Activated B cell treated with CpG ODN at 0.5 μM for 24 hours (primary cell): Measurements from ENCODE around the gene NDUFB7. TPM values are rescaled to one million over a fixed set of nuclear protein-coding genes. Genes with fewer than 3 reads are reported as not detected.
A peak's percentile ranks its signal among the peaks of the same experiment; 100 is the strongest.

Experiments
- ATAC-seq: fragments of 200-7000 bp; cut with Tn5 transposase; one replicate; pipeline ENCODE4 v1.10.0; 2021; ENCODE audit warnings: low read depth, mild to moderate bottlenecking, moderate library complexity
- CTCF ChIA-PET: fragments of 350-600 bp; sonication (Branson Sonifier 250); formaldehyde crosslinking; loops from one replicate; lab custom pipeline; 2021; ENCODE audit warnings: antibody characterized with exemption; lab: Charles Lee
- POLR2A ChIA-PET: fragments of 350-600 bp; sonication (Branson Sonifier 250); formaldehyde crosslinking; loops from one replicate; lab custom pipeline; 2021; ENCODE audit warnings: antibody characterized with exemption; lab: Charles Lee
- DNase-seq: peaks from one replicate; pipeline ENCODE4 v3.0.0; 2022
- H3K27ac Mint-ChIP-seq: one replicate; pipeline ENCODE4 v1.8.0; 2020; ENCODE audit warnings: mixed read lengths
- H3K27me3 Mint-ChIP-seq: one replicate; pipeline ENCODE4 v1.8.0; 2021; ENCODE audit warnings: mixed read lengths
- H3K36me3 Mint-ChIP-seq: one replicate; pipeline ENCODE4 v1.8.0; 2021; ENCODE audit warnings: low read depth, mixed read lengths
- H3K4me1 Mint-ChIP-seq: one replicate; pipeline ENCODE4 v1.8.0; 2021; ENCODE audit warnings: mixed read lengths
- H3K4me3 Mint-ChIP-seq: one replicate; pipeline ENCODE4 v1.8.0; 2020; ENCODE audit warnings: mild to moderate bottlenecking, mixed read lengths
- H3K9me3 Mint-ChIP-seq: one replicate; pipeline ENCODE4 v1.8.0; 2020; ENCODE audit warnings: mixed read lengths
- intact Hi-C: fragments of 100-400 bp; cut with micrococcal nuclease; formaldehyde crosslinking; loops from one replicate; pipeline ENCODE4 v1.15.1; 2024
- total RNA-seq: library from RNA; stranded (reverse); gene quantifications from 2 replicates; pipeline ENCODE4 v1.2.3, GENCODE V29; 2022
- TF ChIP-seq, protein P1 (sequence below): fragments of 200-600 bp; IDR thresholded peaks from one replicate; pipeline ENCODE4 v1.8.0; 2022; ENCODE audit warnings: antibody characterized with exemption, mild to moderate bottlenecking

Gene NDUFB7
- total RNA-seq, 1 donor from 2014 or later = 108 TPM

DNA sequence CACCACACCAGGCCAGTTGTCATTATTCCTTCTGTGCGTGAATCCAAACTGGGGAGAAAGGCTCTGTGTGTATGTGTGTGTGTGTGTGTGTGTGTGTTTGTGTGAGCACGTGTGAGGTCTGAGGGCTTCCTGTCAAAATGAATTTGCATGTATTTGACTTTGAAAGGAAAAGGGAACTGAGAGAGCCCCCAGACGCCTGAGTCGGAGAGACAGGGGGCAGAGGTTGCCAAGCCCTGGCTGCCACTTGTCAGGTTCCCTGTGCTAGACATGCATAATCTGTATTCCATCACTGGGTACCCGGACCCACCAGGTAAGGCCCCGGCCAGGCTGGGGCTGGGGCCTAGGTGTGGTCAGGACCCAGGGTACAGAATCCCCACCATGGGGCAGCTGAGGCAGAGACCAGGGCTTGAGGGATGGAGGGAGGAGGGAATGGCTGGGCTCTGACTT, 11.1 kb upstream of the NDUFB7 start, which contains the start of gene CLEC17A:
Gene CLEC17A, plus strand, starts transcription at position 191 of the 447 bp plus-strand sequence. Its CDS starts 77 bp downstream, at position 268.
- ChIA-PET POLR2A (interaction anchor here (1.3 to 5.6 kb wide), 5 partner anchors 8 to 107 kb away, joined by 6 to 50 read pairs (median 8); partner anchors contain the start of gene ZNF333), CTCF (interaction anchor here (1.0 to 2.1 kb wide), 3 partner anchors 8 to 103 kb away, joined by 3 to 5 read pairs (median 4); partner anchors contain the start of gene ADGRE3)
- no peaks in the 10 kb centered on the region for H3K9me3 Mint-ChIP-seq
- ATAC-seq (peak; percentile 58), DNase-seq (peak; percentile 69)
- H3K4me1 Mint-ChIP-seq = peaks cover 77% of the 10 kb centered on the region
- no peaks in the 10 kb centered on the region for H3K27me3 Mint-ChIP-seq
- intact Hi-C loops = loop anchor here (1.0 kb wide), 2 partner anchors 21 to 31 kb away; no protein-coding TSS in a partner anchor
- peaks cover 34% of the 10 kb centered on the region for H3K36me3 Mint-ChIP-seq
- H3K27ac Mint-ChIP-seq = peak within 1 kb of the TSS; percentile 94
- H3K4me3 Mint-ChIP-seq = peak within 1 kb of the TSS; percentile 97
- TF ChIP-seq, protein P1, sequence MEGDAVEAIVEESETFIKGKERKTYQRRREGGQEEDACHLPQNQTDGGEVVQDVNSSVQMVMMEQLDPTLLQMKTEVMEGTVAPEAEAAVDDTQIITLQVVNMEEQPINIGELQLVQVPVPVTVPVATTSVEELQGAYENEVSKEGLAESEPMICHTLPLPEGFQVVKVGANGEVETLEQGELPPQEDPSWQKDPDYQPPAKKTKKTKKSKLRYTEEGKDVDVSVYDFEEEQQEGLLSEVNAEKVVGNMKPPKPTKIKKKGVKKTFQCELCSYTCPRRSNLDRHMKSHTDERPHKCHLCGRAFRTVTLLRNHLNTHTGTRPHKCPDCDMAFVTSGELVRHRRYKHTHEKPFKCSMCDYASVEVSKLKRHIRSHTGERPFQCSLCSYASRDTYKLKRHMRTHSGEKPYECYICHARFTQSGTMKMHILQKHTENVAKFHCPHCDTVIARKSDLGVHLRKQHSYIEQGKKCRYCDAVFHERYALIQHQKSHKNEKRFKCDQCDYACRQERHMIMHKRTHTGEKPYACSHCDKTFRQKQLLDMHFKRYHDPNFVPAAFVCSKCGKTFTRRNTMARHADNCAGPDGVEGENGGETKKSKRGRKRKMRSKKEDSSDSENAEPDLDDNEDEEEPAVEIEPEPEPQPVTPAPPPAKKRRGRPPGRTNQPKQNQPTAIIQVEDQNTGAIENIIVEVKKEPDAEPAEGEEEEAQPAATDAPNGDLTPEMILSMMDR = no peak

DNA sequence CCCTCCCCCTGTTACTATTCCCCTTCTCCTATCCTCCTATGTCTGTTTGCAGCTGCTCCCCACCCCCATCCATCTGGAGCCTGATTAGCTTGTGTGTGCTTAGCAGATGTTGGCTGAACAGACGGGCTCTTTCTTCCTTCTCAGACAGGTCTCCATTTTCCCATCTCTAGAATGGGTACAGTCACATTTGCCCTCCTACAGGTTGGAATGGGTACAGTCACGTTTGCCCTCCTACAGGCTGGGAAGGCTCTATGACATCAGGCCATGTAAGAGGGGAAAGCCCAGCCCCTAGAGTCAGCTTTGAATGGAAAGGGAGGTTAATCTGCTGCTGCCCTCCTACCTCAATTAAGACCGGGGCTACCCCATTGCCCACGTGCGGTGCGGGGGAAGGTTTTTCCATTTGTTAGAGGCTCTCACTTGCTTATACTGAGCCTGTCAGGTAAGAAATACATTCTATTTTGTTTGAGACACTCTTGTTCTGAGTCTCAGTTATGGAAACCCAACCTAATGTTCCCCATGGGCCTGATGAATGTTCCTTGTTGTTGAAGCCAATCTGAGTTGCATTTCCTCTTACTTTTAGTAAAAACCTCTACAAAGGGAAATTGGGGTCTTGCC, 8.9 kb upstream of the NDUFB7 start:
- ChIA-PET CTCF (interaction anchor here (1.0 to 13.2 kb wide), 4 partner anchors 33 to 107 kb away, joined by 3 to 510 read pairs (median 4); partner anchors contain the start of gene ZNF333), POLR2A (interaction anchor here (0.6 to 5.7 kb wide), 8 partner anchors 16 to 109 kb away, joined by 3 to 50 read pairs (median 4); partner anchors contain the start of gene ZNF333)
- ATAC-seq = peak; percentile 2
- H3K4me1 Mint-ChIP-seq = peaks cover 80% of the 10 kb centered on the region
- intact Hi-C loops = no loop called here
- H3K4me3 Mint-ChIP-seq = peak overlapping the region; percentile 38
- H3K27me3 Mint-ChIP-seq = no peaks in the 10 kb centered on the region
- TF ChIP-seq, protein P1 = no peak
- DNase-seq = no peak
- peak overlapping the region; percentile 75 for H3K27ac Mint-ChIP-seq
- no peaks in the 10 kb centered on the region for H3K9me3 Mint-ChIP-seq
- peaks cover 15% of the 10 kb centered on the region for H3K36me3 Mint-ChIP-seq

DNA sequence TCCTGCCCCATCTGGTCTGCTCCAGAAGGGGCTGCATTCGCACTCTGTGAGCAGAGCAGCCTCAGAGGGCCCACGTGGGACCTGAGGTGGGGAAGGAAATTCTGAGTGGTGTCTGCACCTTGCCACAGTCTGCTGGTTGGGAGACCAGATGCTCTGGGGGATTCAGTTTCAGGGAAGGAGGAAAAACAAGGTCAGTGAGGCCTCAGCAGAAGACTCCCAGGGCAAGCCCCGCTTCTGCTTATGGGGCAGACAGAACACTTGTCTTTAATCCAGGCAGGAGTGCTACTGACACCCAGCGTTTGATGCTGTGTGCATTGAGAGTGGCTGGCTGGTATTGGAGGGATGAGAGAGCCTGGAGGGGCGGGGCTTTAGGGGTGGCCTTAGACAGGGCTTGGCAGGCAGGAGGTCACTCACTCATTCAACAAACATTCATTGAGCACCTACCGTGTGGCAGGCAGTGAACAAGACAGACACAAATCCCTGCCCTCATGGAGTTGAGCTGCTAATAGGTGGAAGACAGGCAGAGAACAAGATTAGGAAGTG, 6.1 kb upstream of the NDUFB7 start:
- ChIA-PET CTCF (interaction anchor here (1.5 to 13.2 kb wide), 2 partner anchors 35 to 110 kb away, joined by 3 to 510 read pairs; partner anchors contain the start of gene ZNF333), POLR2A (interaction anchor here (0.7 to 5.7 kb wide), 5 partner anchors 26 to 1383 kb away, joined by 6 to 47 read pairs (median 12); no protein-coding TSS in a partner anchor)
- Mint-ChIP-seq H3K4me1 (peaks cover 78% of the 10 kb centered on the region), H3K9me3 (no peaks in the 10 kb centered on the region), H3K27me3 (no peaks in the 10 kb centered on the region), H3K36me3 (peaks cover under 1% of the 10 kb centered on the region), H3K27ac (peak overlapping the region; percentile 75), H3K4me3 (peak overlapping the region; percentile 71)
- TF ChIP-seq, protein P1 = no peak
- DNase-seq (peak; percentile 52), ATAC-seq (peak; percentile 59)
- intact Hi-C loops = no loop called here

DNA sequence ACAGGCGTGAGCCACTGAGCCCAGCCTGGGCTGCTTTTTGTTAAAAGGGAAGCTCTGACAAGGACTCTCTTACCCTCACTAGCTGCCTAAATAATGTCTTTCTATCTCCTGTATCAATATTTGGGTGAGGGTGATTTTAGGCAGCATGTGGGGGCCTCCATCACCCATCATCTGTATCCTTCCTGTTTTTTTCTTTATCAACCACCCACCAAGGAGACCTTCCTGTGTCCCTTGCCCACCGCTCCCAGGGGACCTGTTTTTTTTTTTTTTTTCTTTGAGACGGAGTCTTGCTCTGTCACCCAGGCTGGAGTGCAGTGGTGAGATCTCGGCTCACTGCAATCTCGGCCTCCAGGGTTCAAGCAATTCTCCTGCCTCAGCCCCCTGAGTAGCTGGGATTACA, 5.4 kb upstream of the NDUFB7 start:
- peak; percentile 29 for ATAC-seq
- POLR2A ChIA-PET = interaction anchor here (0.6 to 5.7 kb wide), 19 partner anchors 10 to 1480 kb away, joined by 3 to 47 read pairs (median 4); partner anchors contain the start of gene ZNF333

More for the DNA sequence above, 5.4 kb upstream of the NDUFB7 start:
- peak overlapping the region; percentile 71 for H3K4me3 Mint-ChIP-seq
- no peaks in the 10 kb centered on the region for H3K27me3 Mint-ChIP-seq
- H3K9me3 Mint-ChIP-seq = no peaks in the 10 kb centered on the region
- TF ChIP-seq, protein P1 = no peak
- H3K27ac Mint-ChIP-seq = peak overlapping the region; percentile 75
- DNase-seq = no peak
- intact Hi-C loops = no loop called here
- no peaks in the 10 kb centered on the region for H3K36me3 Mint-ChIP-seq
- CTCF ChIA-PET = interaction anchor here (0.6 to 13.2 kb wide), 4 partner anchors 32 to 212 kb away, joined by 3 to 510 read pairs (median 4); partner anchors contain the start of gene ZNF333
- peaks cover 72% of the 10 kb centered on the region for H3K4me1 Mint-ChIP-seq
